Small intestine (tissue), 7 donors: ENCODE results near the gene DPY19L1. TPM values are rescaled to one million over a fixed set of nuclear protein-coding genes. Genes with fewer than 3 reads are reported as not detected.
A peak's percentile ranks its signal among the peaks of the same experiment; 100 is the strongest.

Source experiments
- DNase-seq, 2 donors: peaks; one replicate each; pipeline versions ENCODE4 v3.0.0 to v3.0.0-alpha.2; 2013
- FAIRE-seq: peaks from 2 replicates; lab custom pipeline; 2012; peaks lifted over from hg19 to GRCh38; lab: Jason Lieb, UNC
- H3K27ac ChIP-seq, 3 donors: one replicate each; pipeline ENCODE4 v1.5.1; 2013; ENCODE audit warnings: low read length in 2 of 3, mild to moderate bottlenecking in 2 of 3, control low read depth in 1 of 3, inconsistent platforms in 1 of 3, low read depth in 1 of 3, moderate library complexity in 1 of 3
- H3K27me3 ChIP-seq, 3 donors: one replicate each; pipeline ENCODE4 v1.6.1; 2013; ENCODE audit warnings: low read length in 3 of 3, inconsistent platforms in 1 of 3; ENCODE audit not compliant: control insufficient read depth in 3 of 3, insufficient read depth in 3 of 3
- H3K36me3 ChIP-seq, 3 donors: one replicate each; pipeline ENCODE4 v1.6.1; 2013; ENCODE audit warnings: low read length in 3 of 3, inconsistent platforms in 1 of 3, low read depth in 1 of 3, mild to moderate bottlenecking in 1 of 3, moderate library complexity in 1 of 3; ENCODE audit not compliant: control insufficient read depth in 3 of 3, insufficient read depth in 2 of 3
- H3K4me1 ChIP-seq, 3 donors: one replicate each; pipeline ENCODE4 v1.6.1; 2013; ENCODE audit warnings: low read length in 2 of 3, inconsistent platforms in 1 of 3, low read depth in 1 of 3, mild to moderate bottlenecking in 1 of 3, moderate library complexity in 1 of 3; ENCODE audit not compliant: control insufficient read depth in 3 of 3, insufficient read depth in 2 of 3
- H3K4me3 ChIP-seq, 3 donors: one replicate each; pipeline ENCODE4 v1.5.1; 2013; ENCODE audit warnings: low read length in 3 of 3, control low read depth in 1 of 3, inconsistent platforms in 1 of 3, low read depth in 1 of 3, mild to moderate bottlenecking in 1 of 3, moderate library complexity in 1 of 3
- H3K9me3 ChIP-seq, 2 donors: one replicate each; pipeline ENCODE4 v1.6.1; 2013; ENCODE audit warnings: low read depth in 1 of 2, low read length in 1 of 2; ENCODE audit not compliant: control insufficient read depth in 2 of 2, insufficient read depth in 1 of 2
- WGBS, 3 donors: extraction: QIAGEN DNeasy Blood & Tissue Kit; methylation state at CpG; one replicate each; pipeline ENCODE4 v1.1.7; 2013; 5-methylcytosine and 5-hydroxymethylcytosine counted together
- polyA plus RNA-seq, 4 donors: library from polyadenylated mRNA; stranded (reverse) in 3 of 4; unstranded in 1 of 4; fragments of 200-250 nt in 3 of 4; fragments of 120-200 nt in 1 of 4; gene quantifications; one replicate each; pipeline versions ENCODE4 v1.2.1 to v1.2.3, GENCODE V29; 2013
- donor health status: healthy with polysubstance abuse.
- donor health status: control.
- donor health status: control.
- donor health status: Bipolar disorder and iron deficiency.
- donor health status: healthy.

Gene DPY19L1
- polyA plus RNA-seq, 4 donors, result 0.89 to 10.5 (median 5.8) TPM

- Histone ChIP-seq H3K36me3 (no peaks in the 10 kb centered on the region), H3K4me1 (no peaks in the 10 kb centered on the region), H3K27me3 (no peaks in the 10 kb centered on the region), H3K4me3 (no peak overlapping the region), H3K9me3 (no peaks in the 10 kb centered on the region), H3K27ac (no peak overlapping the region)
- DNase-seq (no peak), FAIRE-seq (no peak)
These were observed 11.1 kb downstream of the DPY19L1 start for GRCh38 chr7:35026150-35026549.

DNA sequence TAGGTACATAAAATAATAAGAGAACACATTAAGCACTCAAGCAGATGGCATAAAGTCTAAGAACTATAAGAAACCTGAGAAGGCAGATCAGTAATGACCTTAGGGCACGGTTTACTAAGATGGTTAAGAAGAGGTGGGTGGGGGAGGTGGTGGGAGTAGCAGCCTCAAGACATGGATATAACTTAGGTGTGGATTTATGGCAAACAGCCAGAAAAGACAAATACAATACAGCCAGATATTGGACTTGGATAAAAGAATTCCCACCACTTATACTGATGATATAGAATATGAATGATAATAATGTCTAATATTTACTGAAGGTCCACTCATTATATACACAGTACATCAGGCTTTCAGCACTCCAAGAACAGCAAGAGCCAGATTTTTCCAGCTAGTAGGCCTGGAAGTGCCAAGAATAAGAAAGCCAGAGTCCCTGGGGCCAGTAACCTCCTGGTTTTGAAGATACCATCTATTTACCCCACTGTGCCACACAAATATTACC, 11.9 kb downstream of the DPY19L1 start:
- Histone ChIP-seq H3K36me3 (no peaks in the 10 kb centered on the region), H3K4me1 (no peaks in the 10 kb centered on the region), H3K27me3 (no peaks in the 10 kb centered on the region), H3K27ac (no peak overlapping the region), H3K4me3 (no peak overlapping the region), H3K9me3 (no peaks in the 10 kb centered on the region)
- FAIRE-seq (no peak), DNase-seq (no peak)
- 19 to 60% (median 48%) methylated on average over 1 of the region's 1 CpG for WGBS, 3 donors

- H3K4me1 ChIP-seq, result no peaks in the 10 kb centered on the region
- WGBS, 3 donors, result 86 to 93% (median 92%) methylated on average over 3 of the region's 3 CpGs
- H3K27ac ChIP-seq, result no peak overlapping the region
- no peaks in the 10 kb centered on the region for H3K36me3 ChIP-seq
- no peak overlapping the region for H3K4me3 ChIP-seq
- no peaks in the 10 kb centered on the region for H3K9me3 ChIP-seq
- no peak for FAIRE-seq
- DNase-seq, result no peak
- H3K27me3 ChIP-seq, result no peaks in the 10 kb centered on the region
These were observed 13.0 kb downstream of the DPY19L1 start for GRCh38 chr7:35024298-35024697.

DNA sequence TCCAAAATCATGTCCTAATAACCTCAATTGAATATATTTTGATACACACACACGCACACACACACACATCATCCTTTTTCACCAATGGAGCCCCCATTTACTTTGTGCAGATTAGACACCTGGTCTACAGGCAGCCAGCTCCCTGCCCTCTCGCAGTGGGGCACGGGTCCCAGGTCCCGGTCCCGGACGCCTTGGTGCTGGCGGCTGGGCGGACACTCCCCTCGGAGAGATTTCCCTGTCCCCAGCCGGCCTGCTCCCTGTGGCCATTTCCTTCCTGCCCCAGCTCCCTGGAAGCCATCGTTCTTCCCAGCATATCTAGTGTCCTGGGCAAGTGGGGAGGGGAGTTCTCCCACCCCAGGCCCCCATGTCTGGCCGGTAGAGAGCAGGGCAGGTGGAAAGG, 14.6 kb downstream of the DPY19L1 start:
- DNase-seq (no peak), FAIRE-seq (no peak)
- Histone ChIP-seq H3K4me1 (no peaks in the 10 kb centered on the region), H3K9me3 (no peaks in the 10 kb centered on the region), H3K4me3 (no peak overlapping the region), H3K36me3 (no peaks in the 10 kb centered on the region), H3K27ac (no peak overlapping the region), H3K27me3 (no peaks in the 10 kb centered on the region)
- WGBS, 3 donors, result 94 to 99% (median 96%) methylated on average over 12 of the region's 12 CpGs

DNA sequence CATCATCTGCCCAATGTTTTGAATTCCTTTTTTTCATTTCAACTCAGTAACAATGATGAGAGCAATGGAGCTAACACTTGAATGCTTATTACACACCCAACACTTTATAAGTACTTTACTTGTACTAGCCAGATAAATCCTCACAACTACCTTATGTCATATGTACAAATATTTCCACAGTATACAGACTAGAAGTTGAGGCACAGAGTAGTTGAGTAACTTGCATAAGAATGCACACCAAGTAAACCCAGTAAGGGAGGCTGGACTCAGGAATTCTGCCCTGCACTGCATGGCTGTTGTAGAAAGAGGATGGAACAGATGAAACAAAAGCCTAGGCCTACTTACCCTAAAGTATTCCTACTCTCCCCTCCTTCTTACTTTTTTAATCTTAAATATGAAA, 15.8 kb downstream of the DPY19L1 start:
- H3K9me3 ChIP-seq, result no peaks in the 10 kb centered on the region
- H3K4me3 ChIP-seq, result no peak overlapping the region
- no peak for DNase-seq
- no peak overlapping the region for H3K27ac ChIP-seq
- H3K4me1 ChIP-seq, result no peaks in the 10 kb centered on the region
- no peak for FAIRE-seq
- no peaks in the 10 kb centered on the region for H3K36me3 ChIP-seq
- H3K27me3 ChIP-seq, result no peaks in the 10 kb centered on the region

DNA sequence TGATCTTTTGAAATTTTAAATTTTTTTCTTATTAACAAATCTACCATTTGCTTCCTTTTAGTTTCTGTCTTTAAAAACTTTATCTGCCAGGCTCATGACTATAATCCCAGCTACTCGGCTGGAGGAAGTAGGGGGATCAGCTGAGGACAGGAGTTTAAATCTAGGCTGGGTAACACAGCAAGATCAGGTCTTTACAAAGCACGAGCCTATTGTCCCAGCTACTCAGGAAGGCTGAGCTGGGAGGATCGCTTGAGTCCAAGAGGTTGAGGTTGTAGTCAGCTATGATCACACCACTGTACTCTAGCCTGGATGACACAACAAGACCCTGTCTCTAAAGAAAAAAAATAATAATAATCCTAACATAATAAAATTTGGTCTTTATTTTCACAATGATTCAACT, 17.5 kb downstream of the DPY19L1 start:
- H3K4me3 ChIP-seq, result no peak overlapping the region
- FAIRE-seq, result no peak
- H3K27me3 ChIP-seq, result no peaks in the 10 kb centered on the region
- no peak for DNase-seq
- no peak overlapping the region for H3K27ac ChIP-seq
- no peaks in the 10 kb centered on the region for H3K4me1 ChIP-seq
- no peaks in the 10 kb centered on the region for H3K9me3 ChIP-seq
- peaks cover 0 to 3% (median 1%) of the 10 kb centered on the region in 3 donors for H3K36me3 ChIP-seq
- WGBS, 3 donors, result 79 to 85% (median 82%) methylated on average over 3 of the region's 3 CpGs

GRCh38 chr7:35019179-35019729, 18.0 kb downstream of the DPY19L1 start:
- Histone ChIP-seq H3K27me3 (no peaks in the 10 kb centered on the region), H3K4me3 (no peak overlapping the region), H3K4me1 (no peaks in the 10 kb centered on the region), H3K36me3 (peaks cover 0 to 3% (median 2%) of the 10 kb centered on the region in 3 donors), H3K9me3 (no peaks in the 10 kb centered on the region), H3K27ac (no peak overlapping the region)
- FAIRE-seq (no peak), DNase-seq (no peak)
- 85 to 93% (median 89%) methylated on average over 2 of the region's 2 CpGs for WGBS, 3 donors

- Histone ChIP-seq H3K36me3 (peaks cover 0 to 9% (median 5%) of the 10 kb centered on the region in 3 donors), H3K4me1 (peaks cover 0 to 3% (median 0%) of the 10 kb centered on the region in 3 donors), H3K9me3 (no peaks in the 10 kb centered on the region), H3K27me3 (no peaks in the 10 kb centered on the region), H3K27ac (no peak overlapping the region), H3K4me3 (no peak overlapping the region)
- FAIRE-seq (no peak), DNase-seq (no peak)
- WGBS, 3 donors, result 48 to 79% (median 59%) methylated on average over 1 of the region's 1 CpG
These were observed 21.9 kb downstream of the DPY19L1 start for GRCh38 chr7:35015346-35015859.

DNA sequence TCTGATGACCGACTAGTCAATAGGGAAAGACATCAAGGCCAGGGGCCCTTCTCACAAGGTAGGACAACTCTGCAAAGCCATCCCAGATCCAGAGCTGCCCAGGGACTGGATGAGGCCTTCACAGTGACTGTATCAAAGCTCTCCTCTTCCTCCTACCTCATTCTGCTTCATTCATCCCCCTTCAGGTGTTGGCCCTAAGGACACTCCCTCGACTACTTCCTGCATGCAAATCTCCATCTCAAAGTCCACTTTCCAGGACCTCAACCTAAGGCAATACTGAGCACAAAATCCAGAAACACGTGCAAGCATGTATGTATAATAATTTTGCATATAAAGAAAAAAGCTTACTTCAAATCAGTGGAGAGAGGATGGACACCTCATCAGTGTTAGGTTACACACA, 25.1 kb downstream of the DPY19L1 start:
- Histone ChIP-seq H3K9me3 (no peaks in the 10 kb centered on the region), H3K36me3 (peaks cover 0 to 11% (median 5%) of the 10 kb centered on the region in 3 donors), H3K4me1 (peaks cover 0 to 3% (median 0%) of the 10 kb centered on the region in 3 donors), H3K27ac (peak overlapping the region in 1 of 3 donors; percentile 93), H3K4me3 (no peak overlapping the region), H3K27me3 (no peaks in the 10 kb centered on the region)
- 45 to 72% (median 52%) methylated on average over 3 of the region's 3 CpGs for WGBS, 3 donors
- FAIRE-seq (no peak), DNase-seq (peak; percentile 49 to 88)
